GM19324 (cell line): Measurements from ENCODE around the gene COASY.
A peak's percentile ranks its signal among the peaks of the same experiment; 100 is the strongest.

Experiments
- ATAC-seq: cut with Tn5 transposase; IDR thresholded peaks from one replicate; pipeline ENCODE4 v1.9.1; 2021; ENCODE audit warnings: mild to moderate bottlenecking, moderate library complexity; ENCODE audit not compliant: unreplicated experiment, low FRiP score

Gene COASY

GRCh38 chr17:42568341-42569111 is 6.6 kb downstream of the COASY start:
- ATAC-seq: no peak

DNA sequence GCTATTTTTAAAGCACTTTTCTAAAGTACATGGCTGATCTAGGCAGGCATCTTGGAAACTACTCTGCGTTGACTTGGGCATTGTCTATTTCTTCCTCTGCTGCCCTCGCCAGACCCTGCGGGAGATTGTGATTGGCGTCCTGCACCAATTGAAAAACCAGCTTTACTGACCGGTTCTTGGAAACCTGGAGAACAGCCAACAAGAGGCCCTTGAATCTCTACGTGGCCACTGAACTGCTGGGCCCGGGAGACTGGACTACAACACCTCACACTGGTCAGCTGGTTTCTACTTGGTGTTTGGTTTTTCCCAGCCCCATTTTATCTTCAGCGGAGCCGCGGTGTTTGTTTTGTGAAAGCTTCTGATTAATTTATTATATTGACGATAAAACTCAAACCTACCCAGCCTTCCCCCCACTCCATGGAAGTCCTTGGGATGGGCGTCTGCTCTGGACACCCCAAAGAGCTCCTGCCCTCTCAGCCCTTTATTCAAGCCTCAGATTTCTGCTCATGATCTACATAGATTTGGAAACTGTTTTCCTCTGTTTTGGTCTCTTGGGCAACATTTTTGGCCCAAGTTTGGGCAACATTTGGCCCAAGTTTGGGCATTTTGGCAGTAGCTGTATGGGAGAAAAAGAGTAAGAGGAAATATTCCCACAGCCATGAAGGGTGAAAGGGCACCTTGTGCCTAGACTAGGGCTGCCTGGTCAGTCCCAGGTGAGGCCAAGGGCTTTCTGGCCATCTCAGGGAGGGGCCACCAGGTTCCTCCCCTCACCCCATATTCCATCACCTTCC is 9.7 kb downstream of the COASY start:
- no peak for ATAC-seq

DNA sequence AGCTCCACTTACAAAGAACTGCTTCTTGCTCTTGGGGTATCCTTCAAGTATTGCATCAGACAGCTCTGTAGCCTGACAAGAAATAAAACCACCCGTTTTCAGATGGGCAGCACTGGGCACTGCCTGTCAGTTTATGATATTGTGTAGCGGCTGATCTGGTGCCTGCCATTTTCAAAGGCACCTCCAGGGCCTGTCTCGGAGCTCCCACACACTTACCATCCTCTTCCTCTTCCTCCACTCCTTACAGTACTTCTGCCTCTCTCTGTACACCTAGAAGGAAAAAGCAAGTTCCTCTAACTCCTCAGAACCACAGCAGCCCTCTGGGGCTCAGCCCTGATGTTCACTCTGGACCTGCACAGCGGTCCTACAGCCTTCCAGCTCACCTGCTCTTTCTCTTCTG is 11.1 kb downstream of the COASY start:
- no peak for ATAC-seq

DNA sequence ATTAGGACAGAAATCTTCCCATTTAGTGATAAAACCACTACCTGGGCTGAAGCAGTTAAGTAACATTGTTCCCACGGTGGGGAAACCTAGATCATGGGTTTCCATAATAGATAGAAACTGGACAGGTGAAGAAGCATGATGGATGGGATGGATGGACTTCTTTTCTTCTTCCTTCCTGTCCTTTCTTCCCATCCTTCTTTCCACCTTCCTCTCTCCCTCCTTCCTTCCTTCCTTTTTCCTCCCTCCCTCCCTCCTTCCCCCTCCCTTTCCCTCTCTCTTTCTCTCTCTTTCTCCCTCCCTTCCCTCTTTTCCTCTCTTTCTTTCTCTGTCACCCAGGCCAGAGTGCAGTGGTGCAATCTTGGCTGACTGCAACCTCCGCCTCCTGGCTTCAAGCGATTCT is 12.5 kb downstream of the COASY start:
- ATAC-seq: no peak

DNA sequence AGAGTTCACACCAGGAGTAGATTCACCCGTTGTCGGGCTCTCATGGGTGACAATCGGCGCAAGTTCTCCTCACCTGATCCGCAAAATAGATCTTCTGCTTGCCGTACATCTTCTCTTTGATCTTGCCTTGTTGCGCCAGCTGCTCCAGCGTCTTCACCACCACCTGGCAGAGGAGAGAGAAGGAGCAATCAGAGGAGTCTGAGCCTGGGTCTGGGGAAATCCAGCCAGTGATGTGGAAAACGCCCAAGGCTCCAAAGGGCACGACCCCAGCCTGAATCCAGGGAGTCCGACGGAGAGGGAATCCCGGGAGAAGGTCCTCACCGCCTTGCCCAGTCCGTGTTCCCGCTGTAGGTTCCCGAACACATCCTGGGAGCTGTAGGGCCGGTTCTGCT is 15.2 kb downstream of the COASY start:
- ATAC-seq: no peak

- peak; percentile 71 for ATAC-seq
These were observed 15.8 kb downstream of the COASY start, which contains the start of gene PSMC3IP for GRCh38 chr17:42577532-42578281. Gene PSMC3IP (minus strand): TSS chr17:42577729. CDS start chr17:42577686, 43 bp downstream.

DNA sequence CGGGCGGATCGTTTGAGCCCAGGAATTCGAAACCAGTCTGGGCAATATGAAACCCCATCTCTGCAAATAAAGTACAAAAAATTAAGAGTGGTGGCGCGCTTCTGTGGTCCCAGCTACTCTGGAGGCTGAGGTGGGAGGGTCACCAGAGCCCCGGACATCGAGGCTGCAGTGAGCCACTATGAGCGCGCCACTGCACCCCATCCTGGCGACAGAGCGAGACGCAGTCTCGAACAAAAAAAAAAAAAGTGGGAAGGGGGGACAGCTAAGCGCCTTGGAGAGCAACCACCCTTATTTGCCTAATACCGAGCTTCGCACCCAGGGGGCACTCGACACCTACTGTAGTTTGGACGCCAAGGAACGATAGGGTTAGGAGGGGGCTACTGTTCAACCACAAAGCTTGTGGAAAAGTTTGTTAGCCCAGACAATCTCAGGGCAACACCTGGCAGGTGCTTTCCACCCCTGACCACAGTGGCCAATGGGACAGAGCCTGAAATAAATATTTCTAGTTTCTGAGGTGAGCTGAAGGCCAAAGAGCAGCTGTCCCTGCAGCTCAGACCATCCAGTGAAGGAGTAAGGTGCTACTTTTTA is 16.4 kb downstream of the COASY start:
- peak; percentile 54 for ATAC-seq

DNA sequence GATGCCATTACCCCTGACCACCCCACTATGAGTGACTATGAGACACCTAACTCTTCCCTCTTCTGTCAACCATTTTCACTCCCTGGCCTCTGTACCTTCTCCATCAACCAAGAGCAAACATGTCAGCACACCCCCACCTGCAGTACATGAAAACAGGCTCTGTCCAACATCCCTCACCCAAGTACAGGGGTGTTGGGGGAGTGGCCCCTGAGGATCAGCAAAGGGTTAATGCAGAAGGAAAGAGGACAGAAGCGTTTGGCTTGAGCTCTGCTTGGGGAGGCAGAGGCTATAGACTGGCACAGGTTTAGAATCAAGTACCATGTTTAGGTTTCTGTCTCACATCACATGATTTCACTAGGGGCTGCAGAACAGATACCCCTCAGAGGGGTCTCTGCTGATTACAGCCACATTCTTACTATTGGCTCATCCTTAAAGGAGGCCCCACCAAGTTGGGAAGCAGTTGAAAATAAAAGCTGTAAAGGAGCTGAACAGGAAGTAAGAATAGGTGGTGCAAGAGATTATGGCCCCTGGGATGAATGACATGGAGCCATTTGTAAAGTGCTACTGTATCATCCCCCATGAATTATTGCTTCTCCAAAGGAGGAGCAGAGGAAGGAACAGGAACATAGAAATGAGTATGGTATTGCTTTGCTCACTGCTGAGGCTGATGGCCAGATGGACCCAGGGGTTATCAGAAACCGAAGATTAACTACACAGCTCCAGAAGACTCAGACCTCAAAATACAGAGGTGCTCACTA is 18.0 kb downstream of the COASY start:
- no peak for ATAC-seq

GRCh38 chr17:42581744-42582270 is 19.9 kb downstream of the COASY start:
- no peak for ATAC-seq

DNA sequence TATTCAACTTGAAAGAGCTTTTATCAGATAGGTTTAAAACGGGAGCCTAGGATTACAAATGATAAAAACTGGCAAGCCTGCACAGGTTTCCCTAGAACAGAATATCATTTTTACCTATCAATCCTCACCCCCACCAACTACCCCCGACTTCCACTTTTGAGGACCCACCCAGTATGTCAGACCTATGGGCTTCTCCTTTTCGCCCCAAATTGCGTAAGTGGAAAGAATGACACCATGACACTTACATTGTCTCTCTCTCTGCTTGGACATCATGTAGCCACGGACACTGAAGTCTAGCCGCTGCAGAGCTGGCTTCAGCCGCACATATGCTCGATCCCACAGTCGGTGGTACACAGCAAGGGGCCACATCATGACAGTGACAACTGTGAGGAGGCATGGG is 22.9 kb downstream of the COASY start:
- no peak for ATAC-seq

- no peak for ATAC-seq
These were observed 23.4 kb downstream of the COASY start for GRCh38 chr17:42585353-42585752.

GRCh38 chr17:42586514-42587230 is 24.7 kb downstream of the COASY start:
- no peak for ATAC-seq

- no peak for ATAC-seq
These were observed 28.9 kb downstream of the COASY start for GRCh38 chr17:42590886-42591285.

- ATAC-seq: no peak
These were observed 29.5 kb downstream of the COASY start for GRCh38 chr17:42591411-42591810.

- no peak for ATAC-seq
These were observed 34.4 kb downstream of the COASY start for GRCh38 chr17:42596386-42596785.

- ATAC-seq: no peak
These were observed 37.0 kb downstream of the COASY start for GRCh38 chr17:42598905-42599304.

- no peak for ATAC-seq
These were observed 41.4 kb downstream of the COASY start for GRCh38 chr17:42603318-42603717.

DNA sequence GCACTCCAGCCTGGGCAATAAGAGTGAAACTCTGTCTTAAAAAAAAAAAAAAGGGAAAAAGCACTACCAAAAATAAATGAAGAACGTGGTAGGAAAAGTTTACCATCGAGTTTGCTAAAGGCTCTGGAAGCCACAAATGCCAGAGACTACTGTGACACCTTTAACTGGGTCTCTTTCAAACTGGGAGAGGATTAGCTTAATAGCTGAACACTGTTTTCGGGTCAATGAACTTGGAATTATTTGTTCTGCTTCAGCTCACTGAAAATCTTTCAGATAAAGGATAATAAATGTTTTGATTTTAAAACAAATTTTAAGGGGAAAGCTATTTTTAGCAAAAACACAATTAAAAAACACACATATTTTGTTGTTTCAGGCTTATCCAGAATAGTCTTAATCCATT is 45.8 kb downstream of the COASY start:
- no peak for ATAC-seq
